ENCODE data around the gene IGSF11.

DNA sequence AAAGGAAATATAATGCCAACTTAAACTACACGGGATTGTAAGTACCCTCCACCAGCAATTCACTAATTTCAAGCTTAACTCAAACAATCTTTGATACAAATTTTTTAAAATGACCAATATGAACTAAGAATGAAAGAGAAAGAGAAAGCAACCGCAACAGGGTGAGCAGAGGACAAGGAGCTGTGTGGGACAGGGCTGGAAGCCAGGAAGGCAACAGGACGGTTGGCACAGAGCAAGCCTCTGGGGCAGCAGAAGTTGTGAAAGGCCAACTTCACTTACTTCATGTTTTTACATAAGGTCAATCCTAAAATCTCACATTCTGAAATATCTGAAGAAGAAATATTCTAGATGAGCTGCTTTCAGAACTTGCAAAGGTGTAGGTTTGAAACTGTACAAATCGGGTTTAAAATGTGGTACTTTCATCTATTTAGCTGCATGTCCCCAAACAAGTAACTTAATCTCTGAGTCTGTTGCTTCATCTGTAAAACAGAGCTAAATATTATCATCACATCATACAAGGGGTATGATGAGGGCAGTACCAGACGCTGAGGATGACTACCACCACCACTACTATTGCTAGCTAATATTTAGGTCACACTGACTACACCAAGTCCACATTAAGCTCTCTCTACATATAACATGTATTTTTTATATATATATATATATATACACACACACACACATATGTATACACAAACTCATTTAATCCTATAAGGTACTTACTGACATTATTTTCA, 101.7 kb downstream of the IGSF11 start:
- TF ChIP-seq POLR2AphosphoS5 (IDR thresholded peaks at IDR 0.05; ENCODE audit: low read depth): no peak
- TF ChIP-seq, protein P1, sequence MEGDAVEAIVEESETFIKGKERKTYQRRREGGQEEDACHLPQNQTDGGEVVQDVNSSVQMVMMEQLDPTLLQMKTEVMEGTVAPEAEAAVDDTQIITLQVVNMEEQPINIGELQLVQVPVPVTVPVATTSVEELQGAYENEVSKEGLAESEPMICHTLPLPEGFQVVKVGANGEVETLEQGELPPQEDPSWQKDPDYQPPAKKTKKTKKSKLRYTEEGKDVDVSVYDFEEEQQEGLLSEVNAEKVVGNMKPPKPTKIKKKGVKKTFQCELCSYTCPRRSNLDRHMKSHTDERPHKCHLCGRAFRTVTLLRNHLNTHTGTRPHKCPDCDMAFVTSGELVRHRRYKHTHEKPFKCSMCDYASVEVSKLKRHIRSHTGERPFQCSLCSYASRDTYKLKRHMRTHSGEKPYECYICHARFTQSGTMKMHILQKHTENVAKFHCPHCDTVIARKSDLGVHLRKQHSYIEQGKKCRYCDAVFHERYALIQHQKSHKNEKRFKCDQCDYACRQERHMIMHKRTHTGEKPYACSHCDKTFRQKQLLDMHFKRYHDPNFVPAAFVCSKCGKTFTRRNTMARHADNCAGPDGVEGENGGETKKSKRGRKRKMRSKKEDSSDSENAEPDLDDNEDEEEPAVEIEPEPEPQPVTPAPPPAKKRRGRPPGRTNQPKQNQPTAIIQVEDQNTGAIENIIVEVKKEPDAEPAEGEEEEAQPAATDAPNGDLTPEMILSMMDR (IDR thresholded peaks at IDR 0.05; ENCODE audit: insufficient read depth, low read length): no peak
